Stimulated activated CD8-positive, alpha-beta memory T cell treated with anti-CD3 and anti-CD28 coated beads, Interleukin-15, amount 100 ng/mL, for 24 hours (primary cell): Measurements from ENCODE around the gene GAD1.

Experiments
- DNase-seq: peaks from one replicate; pipeline ENCODE4 v3.0.0-alpha.2; 2020; ENCODE audit warnings: low read depth

GAD1 gene

DNA sequence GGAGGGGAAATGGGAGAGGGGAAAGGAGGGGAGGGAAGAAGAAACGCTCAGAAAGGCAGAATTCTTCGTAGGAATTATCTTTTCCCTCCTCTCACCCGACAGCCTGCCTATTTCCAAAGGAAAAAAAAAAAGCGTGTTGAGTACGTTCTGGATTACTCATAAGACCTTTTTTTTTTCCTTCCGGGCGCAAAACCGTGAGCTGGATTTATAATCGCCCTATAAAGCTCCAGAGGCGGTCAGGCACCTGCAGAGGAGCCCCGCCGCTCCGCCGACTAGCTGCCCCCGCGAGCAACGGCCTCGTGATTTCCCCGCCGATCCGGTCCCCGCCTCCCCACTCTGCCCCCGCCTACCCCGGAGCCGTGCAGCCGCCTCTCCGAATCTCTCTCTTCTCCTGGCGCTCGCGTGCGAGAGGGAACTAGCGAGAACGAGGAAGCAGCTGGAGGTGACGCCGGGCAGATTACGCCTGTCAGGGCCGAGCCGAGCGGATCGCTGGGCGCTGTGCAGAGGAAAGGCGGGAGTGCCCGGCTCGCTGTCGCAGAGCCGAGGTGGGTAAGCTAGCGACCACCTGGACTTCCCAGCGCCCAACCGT, at the start of gene GAD1:
Gene GAD1, plus strand, starts transcription at position 384 of the 589 bp plus-strand sequence. CDS start 1,705 bp downstream, outside the sequence.
- DNase-seq, result no peak

- no peak for DNase-seq
Measured at GRCh38 chr2:170770008-170770605, 46.6 kb upstream of the GAD1 start, which contains the start of gene ERICH2. TSS of gene ERICH2 (plus strand) at chr2:170770378. CDS start at chr2:170770682, 304 bp downstream.

DNA sequence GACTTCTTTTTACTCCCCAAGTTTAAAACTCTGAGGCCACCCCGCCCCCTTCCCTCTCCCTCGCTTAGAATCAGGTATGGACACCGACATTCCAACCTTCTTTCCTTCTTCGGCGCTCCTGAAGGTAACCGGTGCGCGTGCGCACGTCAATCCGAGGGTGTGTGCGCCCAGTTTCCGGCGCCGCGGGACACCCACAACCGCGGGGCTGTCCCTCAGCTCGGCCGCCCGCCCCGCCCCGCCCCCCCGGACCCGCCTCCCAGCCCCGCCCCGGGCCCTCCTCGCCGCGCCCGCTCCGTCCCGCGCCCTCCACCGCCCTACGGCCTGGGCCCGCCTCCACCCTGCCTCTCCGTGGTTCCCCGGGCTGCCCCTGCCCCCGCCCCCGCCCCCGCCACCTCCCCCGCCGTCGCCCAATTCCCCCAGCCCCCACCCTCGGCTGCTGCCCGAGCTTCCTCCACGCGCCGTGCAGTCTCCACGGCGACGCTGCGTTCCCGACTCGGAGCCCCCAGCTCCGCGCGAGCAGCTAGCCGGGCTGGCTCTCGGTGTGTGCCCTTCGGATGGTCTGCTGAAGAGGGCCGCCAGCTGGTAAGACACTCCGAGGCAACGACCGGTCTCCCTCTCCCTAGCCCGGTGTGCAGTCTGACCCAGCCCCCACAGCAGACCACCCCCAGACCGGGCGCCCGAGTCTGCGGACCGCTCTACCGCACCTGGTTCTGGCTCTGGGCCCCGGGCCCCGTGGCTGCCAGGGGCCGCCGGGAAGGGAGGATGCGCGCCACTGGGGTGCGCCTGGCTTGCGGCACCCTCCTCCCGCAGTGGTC, 45.9 kb upstream of the GAD1 start:
- peak; percentile 35 for DNase-seq

- DNase-seq, result no peak
Measured at GRCh38 chr2:170771421-170771937, 45.2 kb upstream of the GAD1 start.

- no peak for DNase-seq
Measured at GRCh38 chr2:170772295-170772694, 44.4 kb upstream of the GAD1 start.

DNA sequence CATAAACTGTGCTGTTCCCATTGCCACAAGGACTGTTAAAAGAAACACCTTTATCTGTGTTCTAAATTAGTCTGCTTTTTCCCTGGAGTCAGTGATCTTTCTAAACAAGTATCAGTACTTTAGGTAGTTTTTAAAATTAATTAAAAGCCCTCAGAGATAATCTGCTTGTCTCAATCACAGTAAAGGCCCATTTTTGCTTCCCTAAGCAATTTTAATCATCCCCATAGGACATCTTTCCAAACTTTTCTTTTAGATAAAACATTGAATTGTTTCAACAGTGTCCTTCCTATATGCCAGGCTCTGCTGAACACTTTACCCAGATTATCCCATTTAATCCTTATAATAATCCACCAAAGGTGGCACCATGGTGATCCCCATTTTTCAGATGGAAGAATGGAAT, 42.6 kb upstream of the GAD1 start:
- DNase-seq, result no peak

DNA sequence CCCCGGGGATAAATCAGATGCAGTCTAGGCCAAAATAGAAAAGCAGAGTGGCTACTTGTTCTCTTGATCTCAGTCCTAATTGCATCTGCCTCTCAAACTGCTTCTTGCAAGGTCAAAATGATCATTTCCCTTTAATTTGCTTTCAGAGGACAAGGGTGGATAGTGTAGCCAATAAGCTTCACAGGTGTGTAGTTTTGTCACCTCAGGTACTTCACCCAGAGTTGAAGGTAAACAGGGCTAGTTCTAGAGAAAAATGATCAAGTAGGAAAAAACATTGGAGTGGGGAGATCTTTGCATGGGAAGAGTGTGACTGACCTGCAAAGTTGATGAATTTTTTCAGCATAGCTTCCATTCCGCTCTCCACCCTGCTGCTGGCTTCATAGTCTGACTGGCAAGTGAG, 37.8 kb upstream of the GAD1 start:
- DNase-seq, result no peak

DNA sequence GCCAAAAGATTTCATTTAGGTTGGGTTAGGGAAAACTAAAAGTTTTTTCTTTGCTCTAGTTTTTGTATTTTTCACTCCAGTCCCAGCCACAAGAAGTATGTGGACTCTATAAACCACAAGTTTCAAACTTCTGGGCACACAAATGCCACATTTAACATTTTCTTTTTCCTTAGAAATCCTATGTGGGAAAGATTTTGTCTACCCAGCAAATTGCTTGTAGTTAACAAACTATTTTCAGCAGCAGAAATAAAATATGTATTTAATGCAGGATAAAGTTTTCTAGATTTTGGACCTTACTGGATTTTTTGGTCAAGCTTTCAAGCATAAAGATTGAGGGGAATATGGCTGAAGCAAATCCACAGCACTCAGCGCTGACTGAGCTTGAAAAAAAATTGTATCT, 37.4 kb upstream of the GAD1 start:
- DNase-seq, result no peak

DNA sequence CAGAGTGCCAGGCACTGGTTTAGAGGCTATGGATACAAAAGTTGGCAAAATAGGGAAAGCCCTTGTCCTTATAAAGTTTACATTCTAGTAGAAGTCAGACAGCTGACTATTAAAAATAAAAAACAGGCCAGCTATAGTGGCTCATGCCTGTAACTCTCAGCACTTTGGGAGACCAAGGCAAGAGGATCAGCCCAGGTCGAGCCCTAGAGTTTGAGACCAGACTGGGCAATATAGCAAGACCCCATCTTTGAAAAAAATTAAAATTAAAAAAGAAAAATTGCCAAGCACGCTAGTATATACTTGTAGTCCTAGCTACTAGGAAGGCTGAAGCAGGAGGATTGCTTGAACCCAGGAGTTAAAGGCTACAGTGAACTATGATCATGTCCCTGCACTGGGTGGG, 34.0 kb upstream of the GAD1 start:
- no peak for DNase-seq

DNA sequence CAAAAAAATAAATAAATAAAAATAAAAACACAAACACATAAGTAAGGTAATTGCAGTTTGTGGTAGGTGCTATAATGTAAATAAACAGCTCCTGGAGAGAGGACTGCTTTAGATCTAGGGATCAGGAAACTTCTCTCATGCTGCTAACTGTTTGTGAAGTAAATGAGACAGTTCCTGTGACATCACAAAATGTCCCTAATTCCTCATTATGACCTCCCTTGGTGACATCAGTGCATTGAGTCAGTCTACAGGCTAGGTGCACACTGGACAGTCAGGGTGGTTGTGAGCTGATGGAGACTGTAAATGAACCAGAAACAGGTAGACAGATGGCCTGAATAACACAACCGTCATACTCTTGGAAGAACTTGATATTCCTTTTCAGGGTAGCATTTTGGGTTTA, 33.1 kb upstream of the GAD1 start:
- no peak for DNase-seq

- no peak for DNase-seq
Measured at GRCh38 chr2:170798996-170799395, 17.7 kb upstream of the GAD1 start.

DNA sequence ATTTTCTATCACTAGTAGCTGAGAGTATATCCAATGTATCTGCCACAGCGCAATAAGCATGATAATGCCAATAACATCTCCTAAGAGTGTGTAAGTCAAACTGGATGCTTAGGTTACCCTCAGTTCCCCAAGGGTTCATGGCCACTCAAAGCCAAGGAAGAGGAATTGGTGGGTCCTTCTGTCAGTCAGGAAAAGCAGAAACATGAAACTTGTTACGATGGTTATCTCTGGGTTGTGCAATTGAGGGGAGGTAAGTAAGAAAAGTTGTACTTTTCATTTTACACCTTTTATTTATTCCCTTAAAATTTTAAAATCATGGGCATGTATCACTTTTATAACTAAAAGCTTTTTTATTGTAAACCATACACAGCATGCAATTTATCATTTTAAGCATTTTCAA, 10.1 kb upstream of the GAD1 start:
- DNase-seq, result no peak

GRCh38 chr2:170812710-170813600, 3.7 kb upstream of the GAD1 start:
- DNase-seq, result no peak

DNA sequence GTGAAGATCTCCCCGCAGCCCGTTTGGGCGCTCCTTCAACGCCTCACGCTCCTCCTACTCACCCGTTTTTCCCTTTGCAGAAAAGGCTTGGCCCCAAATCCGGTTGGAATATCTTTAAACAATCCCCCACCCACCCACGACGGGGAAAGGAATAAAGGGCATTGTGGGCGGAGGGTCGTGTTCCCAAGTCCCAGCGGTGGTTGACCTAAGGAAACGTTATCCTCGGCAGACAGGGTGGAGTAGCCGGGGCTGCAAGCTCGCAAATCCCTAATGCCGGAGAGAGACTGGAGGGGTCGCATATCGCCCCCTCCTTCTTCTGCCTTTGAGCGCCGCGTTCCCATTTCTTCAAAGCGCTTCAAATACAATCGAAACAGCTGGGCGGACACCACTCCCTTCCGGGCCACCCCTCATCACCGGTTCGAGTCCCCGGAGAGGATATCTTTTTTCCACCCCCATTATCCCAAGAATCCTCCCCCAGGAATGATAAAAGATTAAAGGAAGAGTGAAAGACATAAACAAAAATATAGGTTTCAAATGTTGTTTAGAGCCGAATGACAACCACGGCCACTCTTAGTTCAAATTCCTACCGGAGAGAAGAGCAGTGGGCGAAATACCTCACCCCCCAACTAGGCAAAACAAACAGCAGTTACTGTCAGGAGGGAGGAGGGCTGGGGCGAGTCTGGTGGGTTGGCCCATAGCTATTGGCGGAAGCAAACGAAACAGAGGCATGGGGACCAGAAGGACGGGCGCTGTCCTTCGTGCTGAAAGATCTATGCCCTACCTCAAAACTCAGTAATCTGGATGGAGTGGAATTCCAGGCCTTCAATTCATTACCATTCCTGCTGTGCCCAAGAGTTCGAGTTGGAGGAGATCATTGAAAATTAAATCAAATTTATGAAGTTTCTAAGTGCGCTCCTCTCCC, 2.8 kb upstream of the GAD1 start:
- DNase-seq, result no peak

GRCh38 chr2:170814533-170815230, 2.0 kb upstream of the GAD1 start:
- DNase-seq, result no peak

DNA sequence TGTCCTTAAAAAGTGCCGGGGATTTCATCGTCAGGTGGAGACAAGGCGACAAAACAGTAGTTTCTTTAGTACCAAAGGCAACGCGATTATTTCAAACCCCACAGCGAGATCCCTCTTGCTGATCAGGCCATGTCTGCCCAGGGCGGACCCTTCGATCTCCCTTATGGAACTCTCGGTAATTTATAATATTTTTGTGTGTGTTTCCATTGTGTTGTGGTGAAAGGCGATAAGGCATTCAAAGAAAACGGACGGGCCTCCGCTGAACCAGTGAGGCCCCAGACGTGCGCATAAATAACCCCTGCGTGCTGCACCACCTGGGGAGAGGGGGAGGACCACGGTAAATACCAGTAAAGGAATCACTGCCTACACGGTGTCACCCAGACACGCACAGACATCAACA, 1.4 kb upstream of the GAD1 start:
- DNase-seq, result no peak

- no peak for DNase-seq
Measured at GRCh38 chr2:170815746-170816503, 762 bp upstream of the GAD1 start.

DNA sequence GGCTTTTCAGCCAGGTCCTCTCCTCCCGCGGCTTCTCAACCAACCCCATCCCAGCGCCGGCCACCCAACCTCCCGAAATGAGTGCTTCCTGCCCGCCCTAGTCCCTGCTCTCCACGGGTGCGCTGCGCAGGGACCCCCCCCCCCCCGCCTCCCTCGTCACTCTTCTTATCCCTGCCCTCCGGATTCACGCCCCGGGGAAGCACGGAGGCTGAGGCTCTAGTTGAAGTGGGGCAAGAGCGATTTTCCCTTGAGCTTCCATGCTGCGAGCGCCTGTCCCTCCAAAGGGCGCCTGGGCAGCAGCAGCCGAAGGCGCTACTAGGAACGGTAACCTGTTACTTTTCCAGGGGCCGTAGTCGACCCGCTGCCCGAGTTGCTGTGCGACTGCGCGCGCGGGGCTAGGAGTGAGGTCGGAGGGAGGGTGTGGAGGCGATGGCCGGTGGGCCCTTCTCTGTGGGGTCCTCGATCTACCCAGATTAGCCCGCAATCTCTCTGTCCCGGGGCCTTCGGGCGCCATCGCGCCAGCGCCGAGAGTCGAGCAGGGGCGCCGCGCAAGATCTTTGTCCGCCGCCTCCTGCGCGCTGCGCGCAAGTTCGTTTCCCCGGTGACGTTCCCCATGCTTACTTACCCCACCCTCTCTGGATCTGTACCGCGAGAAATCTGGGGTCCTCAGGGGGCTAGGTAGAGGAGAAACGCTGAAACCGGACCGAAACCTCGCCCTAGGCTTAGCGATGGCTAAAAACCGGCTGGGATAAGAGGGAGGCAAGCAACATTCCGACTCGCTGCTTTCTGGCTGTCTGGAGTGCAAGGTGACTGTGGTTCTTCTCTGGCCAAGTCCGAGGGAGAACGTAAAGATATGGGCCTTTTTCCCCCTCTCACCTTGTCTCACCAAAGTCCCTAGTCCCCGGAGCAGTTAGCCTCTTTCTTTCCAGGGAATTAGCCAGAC, 677 bp downstream of the GAD1 start:
- no peak for DNase-seq
